GM18511 (cell line): ENCODE data around the gene SLC1A4.
"Not testable (repeated sequence)": the region's sequence is repeated elsewhere in the genome, so short reads cannot be mapped to it uniquely, and the experiment has no call there.

ENCODE experiments used
- ATAC-seq: cut with Tn5 transposase; IDR thresholded peaks from one replicate; pipeline ENCODE4 v1.9.1; 2021; ENCODE audit warnings: mild to moderate bottlenecking, moderate library complexity; ENCODE audit not compliant: unreplicated experiment

The SLC1A4 gene

DNA sequence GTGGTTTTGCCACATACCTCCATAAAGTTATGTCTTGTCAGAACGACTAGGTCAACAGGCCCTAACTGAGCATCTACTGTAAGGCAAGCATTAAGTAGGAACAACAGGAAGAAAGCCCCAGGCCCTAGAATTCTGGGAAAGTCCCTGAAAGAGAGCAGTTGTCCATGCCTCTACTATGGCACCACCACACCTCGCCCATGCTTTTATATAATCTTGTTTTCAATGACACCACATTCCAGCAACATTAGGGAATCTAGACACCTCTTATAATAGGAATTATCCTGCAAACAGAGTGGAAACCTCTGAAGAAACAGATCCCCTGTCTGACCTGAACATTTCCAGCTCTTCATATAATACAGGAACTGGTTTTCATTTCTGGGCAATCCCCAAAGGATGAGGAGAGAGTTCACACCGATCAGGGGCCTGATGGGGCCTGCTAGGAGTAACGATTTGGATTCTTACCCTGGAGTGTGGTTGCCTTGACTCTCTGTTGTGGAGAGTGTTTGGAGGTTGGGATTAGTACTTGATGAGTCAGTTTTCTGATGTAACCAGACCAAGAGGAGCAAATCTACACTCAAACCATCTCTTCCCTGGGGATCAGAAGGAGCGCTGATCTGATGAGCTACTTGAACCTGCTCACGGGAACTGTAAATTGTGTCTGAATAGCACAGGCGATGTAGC, 35.1 kb downstream of the SLC1A4 start:
- no peak for ATAC-seq

GRCh38 chr2:65025453-65026123, 36.4 kb downstream of the SLC1A4 start:
- peak; percentile 43 for ATAC-seq

- no peak for ATAC-seq
Observed at GRCh38 chr2:65026154-65026553, 37.0 kb downstream of the SLC1A4 start.

DNA sequence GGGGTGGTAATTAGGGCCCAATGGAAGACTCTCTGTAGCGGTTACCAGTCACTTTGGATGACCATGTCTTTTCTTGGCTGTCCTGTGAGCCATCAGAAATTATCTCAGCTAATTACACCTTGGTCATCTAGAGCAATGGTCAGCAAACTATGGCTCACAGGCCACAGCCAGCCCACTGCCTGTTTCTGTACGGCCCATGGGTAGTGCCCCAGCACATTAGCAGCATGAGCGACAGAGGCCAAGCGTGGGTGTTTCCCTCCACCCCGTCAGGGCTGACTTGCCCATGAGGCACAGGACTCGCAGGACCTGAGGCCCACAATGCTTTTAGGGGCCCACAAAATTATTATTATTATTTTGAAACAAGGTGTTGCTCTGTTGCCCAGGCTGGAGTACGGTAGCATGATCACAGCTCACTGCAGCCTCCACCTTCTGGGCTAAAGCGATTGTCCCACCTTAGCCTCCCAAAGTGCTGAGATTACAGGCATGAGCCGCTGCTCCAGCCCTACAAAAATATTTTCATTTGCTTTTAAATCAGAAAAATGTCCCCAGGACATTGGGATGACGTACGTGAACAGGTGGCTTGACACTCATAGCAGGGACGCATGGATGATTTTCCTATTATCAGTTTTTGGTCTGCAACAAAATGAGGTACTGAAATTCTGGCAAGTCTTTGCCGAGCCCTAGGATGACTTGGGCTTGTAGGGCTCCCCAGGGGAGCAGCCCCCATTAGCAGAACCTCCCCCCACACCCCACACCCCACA, 37.7 kb downstream of the SLC1A4 start:
- ATAC-seq, result peak; percentile 51

DNA sequence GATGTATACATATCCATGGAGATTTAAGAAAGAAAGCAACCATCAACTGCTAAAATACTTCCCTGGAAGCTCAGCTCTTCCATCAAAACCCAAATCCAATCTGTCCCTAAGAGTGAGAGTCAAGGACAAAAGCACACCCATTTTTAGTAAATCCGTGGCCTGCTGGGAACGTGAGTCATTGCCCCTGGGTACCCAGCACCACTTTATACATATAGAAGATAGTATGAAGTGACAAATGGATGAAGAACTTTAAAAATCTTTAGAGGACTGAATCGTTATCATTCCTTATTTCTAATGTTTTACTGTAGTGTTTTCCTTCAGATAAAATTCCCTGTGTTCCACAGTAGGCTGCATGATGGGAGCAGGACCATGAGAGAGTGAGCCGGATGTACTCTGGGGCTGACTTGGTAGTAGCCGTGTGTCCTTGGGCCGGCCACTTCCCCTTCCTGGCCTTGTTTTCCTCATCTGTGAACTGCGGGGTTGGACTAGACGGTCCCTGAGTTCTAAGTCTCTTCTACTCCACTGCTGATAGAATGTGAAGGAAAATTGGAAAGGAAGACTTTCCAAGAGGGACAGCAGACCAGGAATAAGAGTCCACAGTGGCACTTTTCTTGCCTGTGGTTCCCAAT, 38.5 kb downstream of the SLC1A4 start:
- ATAC-seq, result no peak

DNA sequence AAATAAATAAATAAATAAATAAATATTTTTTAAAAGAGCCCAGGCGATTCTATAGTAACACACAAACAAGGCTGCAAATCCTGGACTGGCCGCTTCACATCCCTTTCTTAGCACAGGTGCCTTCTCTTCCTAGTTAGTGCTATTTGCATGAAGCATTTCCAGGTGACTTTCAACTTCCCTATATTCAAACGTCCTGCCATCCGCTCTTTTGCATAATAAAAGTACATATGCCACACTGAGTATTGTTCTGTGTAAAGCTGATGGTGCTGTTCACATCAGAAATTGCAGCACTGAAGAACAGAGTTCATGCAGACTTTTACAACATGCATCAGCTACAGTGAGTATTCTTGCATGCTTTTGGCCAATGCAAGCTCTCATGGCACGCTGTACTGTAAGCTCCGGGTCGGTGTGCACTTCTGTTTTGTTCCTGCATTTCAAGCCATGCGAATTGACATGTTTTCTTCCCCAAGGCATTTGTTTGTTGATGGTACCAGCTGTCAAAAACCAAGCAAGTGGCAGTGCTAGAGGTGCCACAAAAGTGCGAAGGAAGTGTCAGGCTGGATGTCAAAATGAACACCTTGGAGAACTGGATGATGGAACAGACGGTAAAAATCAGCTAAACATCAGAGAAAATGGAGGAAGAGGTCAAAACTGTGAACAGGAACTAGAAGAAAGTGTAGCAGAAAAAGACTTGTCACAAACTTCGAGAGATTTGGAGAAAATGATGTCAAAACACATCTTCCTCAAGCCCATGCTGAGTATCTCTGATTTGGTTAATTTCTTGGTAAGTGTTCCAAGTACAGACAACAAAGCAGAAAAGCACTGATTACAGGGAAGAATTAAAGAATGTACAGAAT, 41.5 kb downstream of the SLC1A4 start:
- ATAC-seq, result no peak

DNA sequence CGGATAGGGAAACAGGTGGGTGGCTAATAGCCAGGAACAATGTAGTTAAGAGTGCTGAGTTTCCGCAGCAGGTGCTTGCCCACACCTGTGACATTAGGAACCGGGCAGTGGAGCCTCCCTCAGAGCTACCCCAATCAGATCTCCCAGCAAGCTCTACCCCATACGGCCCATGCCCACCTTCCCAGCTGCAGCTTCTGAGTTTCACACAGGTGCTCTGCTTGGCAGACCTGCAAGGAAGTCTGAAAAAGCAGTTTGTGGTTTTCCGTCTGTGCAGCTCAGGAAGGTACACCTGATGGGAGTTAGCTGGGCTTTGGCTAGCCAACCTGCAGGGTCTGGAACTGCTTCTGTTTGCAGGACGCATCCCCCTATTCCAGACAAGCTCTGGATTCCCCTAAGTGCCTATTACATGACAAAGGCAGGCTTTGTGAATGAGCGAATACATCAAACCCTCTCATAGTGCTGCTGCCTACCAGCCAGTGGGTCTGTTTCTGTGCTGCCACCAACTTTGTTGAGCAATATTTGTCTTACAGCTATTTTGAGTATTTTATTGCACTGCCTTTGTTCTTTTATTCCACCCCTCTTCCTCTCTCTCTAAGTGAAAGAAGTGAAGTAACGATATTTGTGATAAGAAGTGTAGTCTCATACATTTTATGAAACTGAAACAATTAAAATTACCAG, 42.3 kb downstream of the SLC1A4 start:
- peak; percentile 27 for ATAC-seq

GRCh38 chr2:65032019-65032975, 43.1 kb downstream of the SLC1A4 start:
- ATAC-seq, result peak; percentile 42

DNA sequence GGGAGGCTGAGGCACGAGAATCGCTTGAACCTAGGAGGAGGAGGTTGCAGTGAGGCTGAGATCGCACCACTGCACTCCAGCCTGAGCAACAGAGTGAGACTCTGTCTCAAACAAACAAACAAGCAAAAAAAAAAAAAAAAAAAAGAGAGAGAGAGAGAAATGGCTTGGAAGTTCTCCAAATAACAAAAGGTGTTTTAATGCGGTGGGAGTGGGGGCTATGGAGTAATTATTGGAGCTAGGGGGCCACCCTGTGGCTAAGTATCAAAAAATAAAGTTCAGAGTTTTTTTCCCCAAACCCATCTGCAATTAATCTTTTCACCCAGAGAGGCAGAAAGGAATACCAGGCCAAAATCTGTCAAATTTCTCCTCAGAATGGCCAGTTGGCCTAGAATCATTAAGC, 44.0 kb downstream of the SLC1A4 start:
- ATAC-seq, result no peak

GRCh38 chr2:65033667-65034066, 44.5 kb downstream of the SLC1A4 start:
- ATAC-seq, result not testable (repeated sequence)

DNA sequence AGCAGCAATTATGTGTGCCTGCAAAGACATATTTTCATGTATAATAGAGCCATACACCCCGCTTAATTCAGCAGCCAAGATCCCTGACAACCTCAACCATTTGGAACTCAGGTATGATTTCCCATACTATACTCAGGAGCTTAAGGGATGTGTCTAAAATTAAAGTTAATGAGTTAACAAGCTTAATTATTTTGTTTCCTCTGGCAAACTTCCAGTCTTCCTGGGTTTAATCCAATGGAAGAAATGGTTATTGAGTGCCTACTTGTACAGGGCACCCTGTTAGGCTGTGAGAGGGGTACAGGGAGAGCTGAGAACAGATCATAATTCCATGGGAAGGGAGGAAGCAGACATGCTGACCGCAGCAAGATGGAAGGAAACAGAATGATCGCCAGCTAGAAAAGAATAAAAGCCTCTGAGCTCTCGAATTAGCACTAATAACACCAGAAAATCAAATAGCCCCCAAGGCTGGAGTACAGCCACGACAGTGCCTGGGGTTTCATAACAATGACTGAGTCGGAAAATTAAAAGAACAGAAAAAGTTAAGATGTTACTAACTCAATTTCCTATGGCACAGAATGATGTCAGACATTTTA, 46.2 kb downstream of the SLC1A4 start:
- ATAC-seq, result no peak

GRCh38 chr2:65037178-65037577, 48.0 kb downstream of the SLC1A4 start:
- no peak for ATAC-seq

DNA sequence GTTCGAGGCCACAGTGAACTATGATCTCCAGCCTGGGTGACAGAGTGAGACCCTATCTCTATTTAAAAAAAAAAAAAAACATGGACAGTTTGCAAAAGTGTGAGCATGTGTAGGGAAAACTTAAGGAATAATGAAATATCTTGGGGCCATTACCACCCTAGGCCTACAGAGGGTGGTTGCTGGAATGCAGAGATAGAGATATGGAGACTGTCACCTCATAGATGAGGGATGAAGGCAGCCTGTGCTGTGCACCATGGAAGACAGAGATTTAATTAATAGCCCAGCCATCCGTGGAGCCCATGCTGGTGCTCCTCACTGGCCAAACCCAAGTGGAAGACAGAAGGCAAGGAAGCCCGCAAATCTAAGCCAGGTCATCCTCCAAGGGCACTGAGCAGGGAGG, 50.4 kb downstream of the SLC1A4 start:
- ATAC-seq, result no peak

- ATAC-seq, result peak; percentile 90
Observed at GRCh38 chr2:65040400-65041261, 51.4 kb downstream of the SLC1A4 start.

DNA sequence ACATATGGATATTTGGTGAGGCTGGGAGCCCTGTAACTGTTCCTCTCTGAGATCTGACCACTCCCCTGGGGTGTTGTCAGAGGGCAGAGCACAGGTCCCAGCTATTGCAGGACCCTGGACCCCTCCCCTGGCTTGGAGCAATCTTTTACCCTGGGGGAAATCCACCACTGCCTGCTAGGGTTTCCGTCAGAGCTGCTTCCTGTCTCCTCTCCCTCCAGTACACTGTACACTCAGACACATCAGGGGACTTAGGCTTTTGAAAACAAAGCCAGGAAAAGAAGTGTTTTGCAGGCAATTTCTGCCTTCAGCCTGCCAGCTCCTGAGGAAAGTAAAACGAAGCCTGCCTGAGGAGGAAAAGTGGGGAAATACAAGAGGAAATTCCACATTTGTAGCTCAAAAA, 53.8 kb downstream of the SLC1A4 start:
- no peak for ATAC-seq

- ATAC-seq, result no peak
Observed at GRCh38 chr2:65044097-65044735, 55.0 kb downstream of the SLC1A4 start.

DNA sequence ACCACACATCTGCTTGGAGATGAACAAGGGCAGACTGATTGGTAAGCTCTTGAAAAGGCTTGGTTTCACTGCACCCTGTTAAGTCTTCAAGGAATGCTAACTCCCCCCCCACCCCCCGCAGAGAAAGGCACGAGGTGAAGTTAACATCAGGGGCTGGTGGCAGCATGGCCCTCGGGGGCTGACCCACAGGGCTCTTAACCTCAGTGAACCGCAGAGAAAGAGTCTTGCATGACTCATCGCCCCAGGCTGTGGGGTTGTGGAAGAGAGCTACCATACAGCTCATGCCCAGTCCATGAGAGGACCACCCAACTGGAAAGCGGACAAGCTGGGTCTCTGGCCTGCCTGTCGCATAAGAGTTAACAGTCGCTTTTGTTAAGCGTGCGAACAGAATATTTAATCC, 56.5 kb downstream of the SLC1A4 start:
- ATAC-seq, result no peak
